PC-9 (cell line): ENCODE measurements around the gene SF3A2.

Experiments used
- EZH2 ChIP-seq: fragments of 200-600 bp; sonication (generic); IDR thresholded peaks from 2 replicates; pipeline ENCODE4 v1.8.0; 2017; ENCODE audit warnings: antibody characterized with exemption, low read depth
- TF ChIP-seq, protein P1 (sequence below): fragments of 200-600 bp; sonication (generic); conservative IDR thresholded peaks from 2 replicates; pipeline ENCODE4 v1.6.1; 2017; ENCODE audit warnings: mixed run types, antibody characterized with exemption, mild to moderate bottlenecking, moderate library complexity

DNA sequence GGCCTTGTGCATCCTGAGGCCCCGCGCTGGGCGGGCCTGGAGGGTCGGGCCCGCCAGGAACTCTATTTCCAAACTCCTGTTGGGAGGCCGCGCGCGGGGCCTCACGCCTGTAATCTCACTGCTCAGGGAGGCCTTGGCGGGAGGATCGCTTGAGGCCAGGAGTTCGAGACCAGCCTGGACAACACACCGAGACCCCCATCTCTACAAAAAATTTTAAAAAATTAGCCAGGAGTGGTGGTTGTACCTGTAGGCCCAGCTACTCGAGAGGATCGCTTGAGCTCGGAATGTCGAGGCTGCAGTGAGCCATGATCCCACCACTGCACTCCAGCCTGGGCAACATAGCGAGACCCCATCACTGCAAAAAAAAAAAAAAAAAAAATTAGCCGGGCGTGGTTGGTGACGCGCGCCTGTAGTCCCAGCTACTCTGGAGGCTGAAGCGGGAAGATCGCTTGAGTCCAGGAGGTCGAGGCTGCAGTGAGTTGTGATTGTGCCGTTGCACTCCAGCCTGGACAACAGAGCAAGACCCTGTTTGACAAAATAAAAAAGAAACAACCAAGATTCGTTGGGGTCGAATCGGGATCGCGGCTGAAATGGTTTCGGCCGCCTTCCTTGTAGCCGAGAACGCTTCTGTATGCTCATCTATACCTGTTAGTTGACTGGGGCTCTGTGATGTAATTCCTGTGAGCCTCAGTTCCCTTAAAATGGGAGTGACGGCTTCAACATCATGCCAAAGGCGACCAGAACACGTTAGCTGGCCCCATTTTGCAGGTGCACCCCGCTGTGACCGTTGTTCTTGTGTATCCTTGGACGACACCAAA, 636 bp downstream of the SF3A2 start:
- TF ChIP-seq, protein P1, sequence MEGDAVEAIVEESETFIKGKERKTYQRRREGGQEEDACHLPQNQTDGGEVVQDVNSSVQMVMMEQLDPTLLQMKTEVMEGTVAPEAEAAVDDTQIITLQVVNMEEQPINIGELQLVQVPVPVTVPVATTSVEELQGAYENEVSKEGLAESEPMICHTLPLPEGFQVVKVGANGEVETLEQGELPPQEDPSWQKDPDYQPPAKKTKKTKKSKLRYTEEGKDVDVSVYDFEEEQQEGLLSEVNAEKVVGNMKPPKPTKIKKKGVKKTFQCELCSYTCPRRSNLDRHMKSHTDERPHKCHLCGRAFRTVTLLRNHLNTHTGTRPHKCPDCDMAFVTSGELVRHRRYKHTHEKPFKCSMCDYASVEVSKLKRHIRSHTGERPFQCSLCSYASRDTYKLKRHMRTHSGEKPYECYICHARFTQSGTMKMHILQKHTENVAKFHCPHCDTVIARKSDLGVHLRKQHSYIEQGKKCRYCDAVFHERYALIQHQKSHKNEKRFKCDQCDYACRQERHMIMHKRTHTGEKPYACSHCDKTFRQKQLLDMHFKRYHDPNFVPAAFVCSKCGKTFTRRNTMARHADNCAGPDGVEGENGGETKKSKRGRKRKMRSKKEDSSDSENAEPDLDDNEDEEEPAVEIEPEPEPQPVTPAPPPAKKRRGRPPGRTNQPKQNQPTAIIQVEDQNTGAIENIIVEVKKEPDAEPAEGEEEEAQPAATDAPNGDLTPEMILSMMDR, result no peak
- no peak for TF ChIP-seq EZH2
